K562 treated with DMSO at 1 percent for 12 hours (cell line): ENCODE measurements around the gene PITPNM2. TPM values are rescaled to one million over a fixed set of nuclear protein-coding genes. Genes with fewer than 3 reads are reported as not detected.

Experiments
- total RNA-seq: library from RNA; unstranded; fragments of 300-600 nt; gene quantifications from 2 replicates; pipeline ENCODE4 v1.2.3, GENCODE V29; 2022; ENCODE audit not compliant: insufficient read depth

Gene PITPNM2
- 1.0 and 4.0 TPM in 2 replicates for total RNA-seq

DNA sequence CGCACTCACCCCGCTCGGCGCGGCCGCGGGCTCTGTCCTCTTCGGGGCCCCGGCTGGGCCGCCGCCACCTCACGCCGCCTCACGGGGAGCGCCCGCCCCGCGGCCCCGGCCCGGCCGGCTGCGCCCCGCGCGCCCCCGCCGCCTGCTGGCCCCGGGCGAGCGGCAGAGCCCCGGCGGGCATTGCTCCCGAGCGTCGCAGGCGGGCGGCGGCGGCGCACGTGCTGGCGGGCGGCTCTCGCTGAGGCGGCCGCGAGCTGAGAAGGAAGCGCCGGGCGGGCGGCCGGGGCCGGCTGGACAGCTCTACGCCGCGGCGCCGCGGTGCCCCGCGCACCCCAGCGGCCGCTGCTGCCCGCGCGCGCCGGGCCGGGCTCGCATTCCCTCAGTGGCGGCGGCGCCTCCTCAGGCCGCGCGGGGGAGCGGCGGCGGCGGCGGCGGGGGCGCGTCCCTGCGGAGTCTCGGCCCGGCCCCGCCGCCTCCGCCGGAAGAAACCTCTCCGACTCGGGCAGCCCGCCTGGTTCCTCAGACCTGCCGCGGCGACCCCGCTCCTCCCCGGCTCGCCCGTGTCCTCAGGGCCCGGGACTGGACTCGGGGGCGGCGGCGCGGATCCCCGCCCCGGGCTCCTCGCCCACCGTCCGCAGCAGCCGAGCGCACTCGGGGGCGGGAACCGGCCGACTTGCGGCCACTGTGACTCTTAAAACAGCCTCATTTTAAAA lies at the start of gene PITPNM2:
Gene PITPNM2 (minus strand): TSS at position 347 of the 713 bp plus-strand sequence. CDS start 116,500 bp downstream, outside the sequence.

Other genes starting within 250 kb of the PITPNM2 start
- gene ABCB9, start 184.6 kb downstream of the PITPNM2 start, total RNA-seq: 5.8 and 9.9 TPM in 2 replicates
- gene OGFOD2, start 175.8 kb downstream of the PITPNM2 start, total RNA-seq: 39.3 and 49.5 TPM in 2 replicates
- 218 and 275 TPM in 2 replicates for gene ARL6IP4, start 170.4 kb downstream of the PITPNM2 start, total RNA-seq
- gene MPHOSPH9, start 82.1 kb upstream of the PITPNM2 start, total RNA-seq: 2.3 and 18.2 TPM in 2 replicates
- 23.0 and 30.2 TPM in 2 replicates for gene MTRFR, start 82.3 kb upstream of the PITPNM2 start, total RNA-seq
- gene CDK2AP1, start 120.8 kb upstream of the PITPNM2 start, total RNA-seq: 37.6 and 64.0 TPM in 2 replicates
- 5.9 and 21.0 TPM in 2 replicates for gene SBNO1, start 213.8 kb upstream of the PITPNM2 start, total RNA-seq
- gene KMT5A, start 233.0 kb upstream of the PITPNM2 start, total RNA-seq: 48.7 and 93.1 TPM in 2 replicates